Sciatic nerve (tissue), 2 donors: ENCODE measurements around the gene PINLYP. TPM values are rescaled to one million over a fixed set of nuclear protein-coding genes. Genes with fewer than 3 reads are reported as not detected.
A peak's percentile ranks its signal among the peaks of the same experiment; 100 is the strongest.
"Not testable (repeated sequence)": the region's sequence is repeated elsewhere in the genome, so short reads cannot be mapped to it uniquely, and the experiment has no call there.

Experiments
- ATAC-seq: fragments of 200-7000 bp; cut with Tn5 transposase; one replicate; pipeline ENCODE4 v1.9.1; 2020; ENCODE audit warnings: mild to moderate bottlenecking, moderate library complexity
- DNase-seq: peaks from one replicate; pipeline ENCODE4 v3.0.0-alpha.2; 2020; ENCODE audit warnings: low spot score
- intact Hi-C: fragments of 100-400 bp; cut with DNase I; formaldehyde crosslinking; loops from one replicate; pipeline ENCODE4 v1.14.2; 2022
- total RNA-seq: library from RNA; stranded (reverse); fragmentation: NEBNext Ultra II Directional; extraction: Animal tissue kit (Norgen Biotek cat#: 25700); gene quantifications from one replicate; pipeline ENCODE4 v1.2.1, GENCODE V29; 2021
- donor health status: DM: no; HTN: no; CAD: no.
- donor health status: DM: no; HTN: no; CAD: no.

The PINLYP gene
- total RNA-seq, 1 donor from 2014 or later: 8.0 TPM

GRCh38 chr19:43596842-43597461 lies 21.4 kb downstream of the PINLYP start:
- intact Hi-C loops: loop anchor here (10.0 kb wide), 1 partner anchor 58 kb away; no protein-coding TSS in a partner anchor
- DNase-seq: no peak
- ATAC-seq: no peak

GRCh38 chr19:43597876-43598275 lies 22.3 kb downstream of the PINLYP start:
- DNase-seq: no peak
- ATAC-seq: no peak
- intact Hi-C loops: loop anchor here (10.0 kb wide), 1 partner anchor 57 kb away; no protein-coding TSS in a partner anchor

GRCh38 chr19:43598445-43599240 lies 23.0 kb downstream of the PINLYP start:
- intact Hi-C loops: loop anchor here (10.0 kb wide), 1 partner anchor 56 kb away; no protein-coding TSS in a partner anchor
- no peak for DNase-seq

GRCh38 chr19:43599635-43600295 lies 24.2 kb downstream of the PINLYP start:
- DNase-seq (no peak), ATAC-seq (no peak)
- intact Hi-C loops: loop anchor here (10.0 kb wide), 1 partner anchor 55 kb away; no protein-coding TSS in a partner anchor

More at GRCh38 chr19:43598445-43599240, 23.0 kb downstream of the PINLYP start:
- no peak for ATAC-seq

GRCh38 chr19:43600326-43600725 lies 24.7 kb downstream of the PINLYP start:
- intact Hi-C loops, DNase-seq, ATAC-seq: not testable (repeated sequence)

GRCh38 chr19:43605875-43606568 lies 30.4 kb downstream of the PINLYP start:
- no peak for DNase-seq
- intact Hi-C loops: no loop called here
- ATAC-seq: no peak

- no peak for ATAC-seq
- intact Hi-C loops: no loop called here
- DNase-seq: no peak
Observed at GRCh38 chr19:43606569-43607229, 31.1 kb downstream of the PINLYP start.

GRCh38 chr19:43607238-43608205 lies 31.9 kb downstream of the PINLYP start:
- no peak for DNase-seq
- intact Hi-C loops: no loop called here
- no peak for ATAC-seq

GRCh38 chr19:43609872-43610271 lies 34.3 kb downstream of the PINLYP start:
- intact Hi-C loops: no loop called here
- DNase-seq (no peak), ATAC-seq (no peak)

- no peak for DNase-seq
- intact Hi-C loops: no loop called here
- ATAC-seq: no peak
Observed at GRCh38 chr19:43610493-43610892, 34.9 kb downstream of the PINLYP start.

- intact Hi-C loops: no loop called here
- ATAC-seq: no peak
- DNase-seq: no peak
Observed at GRCh38 chr19:43611788-43612187, 36.2 kb downstream of the PINLYP start, which contains the start of gene SRRM5. TSS of gene SRRM5 (plus strand) at chr19:43612088. CDS start at chr19:43612122, 34 bp downstream.

- DNase-seq (no peak), ATAC-seq (no peak)
- intact Hi-C loops: no loop called here
Observed at GRCh38 chr19:43612374-43612773, 36.8 kb downstream of the PINLYP start.

- ATAC-seq: no peak
- intact Hi-C loops: no loop called here
- DNase-seq: no peak
Observed at GRCh38 chr19:43616306-43616705, 40.7 kb downstream of the PINLYP start.

- ATAC-seq (no peak), DNase-seq (no peak)
- intact Hi-C loops: no loop called here
Observed at GRCh38 chr19:43616954-43617353, 41.4 kb downstream of the PINLYP start.

GRCh38 chr19:43618921-43619261 lies 43.3 kb downstream of the PINLYP start:
- intact Hi-C loops: no loop called here
- ATAC-seq (no peak), DNase-seq (no peak)

GRCh38 chr19:43619262-43620060 lies 43.9 kb downstream of the PINLYP start, which contains the start of gene ZNF428:
TSS of gene ZNF428 (minus strand) at chr19:43619629. CDS start at chr19:43614304, 5,325 bp downstream.
- intact Hi-C loops: no loop called here
- DNase-seq (peak; percentile 90), ATAC-seq (peak; percentile 96)
